ENCODE measurements around the gene CREB3L2.
"Not testable (repeated sequence)": the region's sequence is repeated elsewhere in the genome, so short reads cannot be mapped to it uniquely, and the experiment has no call there.

- not testable (repeated sequence) for TF ChIP-seq REST (IDR thresholded peaks at IDR 0.05; ENCODE audit: low read depth); ZFX (IDR thresholded peaks at IDR 0.05)
- TF ChIP-seq, protein P1, sequence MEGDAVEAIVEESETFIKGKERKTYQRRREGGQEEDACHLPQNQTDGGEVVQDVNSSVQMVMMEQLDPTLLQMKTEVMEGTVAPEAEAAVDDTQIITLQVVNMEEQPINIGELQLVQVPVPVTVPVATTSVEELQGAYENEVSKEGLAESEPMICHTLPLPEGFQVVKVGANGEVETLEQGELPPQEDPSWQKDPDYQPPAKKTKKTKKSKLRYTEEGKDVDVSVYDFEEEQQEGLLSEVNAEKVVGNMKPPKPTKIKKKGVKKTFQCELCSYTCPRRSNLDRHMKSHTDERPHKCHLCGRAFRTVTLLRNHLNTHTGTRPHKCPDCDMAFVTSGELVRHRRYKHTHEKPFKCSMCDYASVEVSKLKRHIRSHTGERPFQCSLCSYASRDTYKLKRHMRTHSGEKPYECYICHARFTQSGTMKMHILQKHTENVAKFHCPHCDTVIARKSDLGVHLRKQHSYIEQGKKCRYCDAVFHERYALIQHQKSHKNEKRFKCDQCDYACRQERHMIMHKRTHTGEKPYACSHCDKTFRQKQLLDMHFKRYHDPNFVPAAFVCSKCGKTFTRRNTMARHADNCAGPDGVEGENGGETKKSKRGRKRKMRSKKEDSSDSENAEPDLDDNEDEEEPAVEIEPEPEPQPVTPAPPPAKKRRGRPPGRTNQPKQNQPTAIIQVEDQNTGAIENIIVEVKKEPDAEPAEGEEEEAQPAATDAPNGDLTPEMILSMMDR (IDR thresholded peaks at IDR 0.05 in 2 of 3, conservative IDR thresholded peaks at IDR 0.05 in 1 of 3; ENCODE audit: borderline replicate concordance in 1 of 3, insufficient read depth in 1 of 3, low read depth in 2 of 3, low read length in 2 of 3) = not testable (repeated sequence)
Observed at GRCh38 chr7:137906636-137907035, 95.2 kb downstream of the CREB3L2 start.

Data from HCT116 (cell line).